GM18868 (cell line): Measurements from ENCODE around the gene KCNK17.

Experiments used
- ATAC-seq: cut with Tn5 transposase; IDR thresholded peaks from one replicate; pipeline ENCODE4 v1.9.1; 2021; ENCODE audit warnings: mild to moderate bottlenecking, moderate library complexity; ENCODE audit not compliant: unreplicated experiment

KCNK17 gene

GRCh38 chr6:39274471-39274870, 39.7 kb downstream of the KCNK17 start:
- ATAC-seq, result no peak

- ATAC-seq, result no peak
These were observed 40.8 kb downstream of the KCNK17 start for GRCh38 chr6:39273406-39273821.

GRCh38 chr6:39269961-39270360, 44.3 kb downstream of the KCNK17 start:
- ATAC-seq, result no peak

DNA sequence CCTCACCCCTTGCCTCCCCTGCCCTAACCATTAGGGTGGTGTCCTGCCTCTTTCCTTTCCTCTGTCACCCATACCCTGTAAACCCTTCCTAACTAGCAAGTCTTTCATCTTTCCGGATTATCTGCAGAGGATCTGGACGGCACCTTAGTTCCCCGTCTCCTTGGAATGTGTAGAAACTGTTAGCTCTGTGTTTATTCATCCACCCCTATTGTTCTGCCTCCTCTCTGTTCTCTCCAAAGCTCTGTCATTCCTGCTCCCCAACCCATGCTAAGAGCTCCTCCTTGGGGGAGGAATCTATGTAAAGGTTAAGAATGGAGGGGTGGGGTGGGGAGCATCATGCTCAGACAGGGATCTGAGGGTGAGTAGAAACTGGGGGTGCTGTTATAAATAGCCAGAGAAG, 45.5 kb downstream of the KCNK17 start:
- no peak for ATAC-seq

- ATAC-seq, result no peak
These were observed 46.0 kb downstream of the KCNK17 start for GRCh38 chr6:39268171-39268570.

- ATAC-seq, result no peak
These were observed 47.4 kb downstream of the KCNK17 start for GRCh38 chr6:39266782-39267355.

DNA sequence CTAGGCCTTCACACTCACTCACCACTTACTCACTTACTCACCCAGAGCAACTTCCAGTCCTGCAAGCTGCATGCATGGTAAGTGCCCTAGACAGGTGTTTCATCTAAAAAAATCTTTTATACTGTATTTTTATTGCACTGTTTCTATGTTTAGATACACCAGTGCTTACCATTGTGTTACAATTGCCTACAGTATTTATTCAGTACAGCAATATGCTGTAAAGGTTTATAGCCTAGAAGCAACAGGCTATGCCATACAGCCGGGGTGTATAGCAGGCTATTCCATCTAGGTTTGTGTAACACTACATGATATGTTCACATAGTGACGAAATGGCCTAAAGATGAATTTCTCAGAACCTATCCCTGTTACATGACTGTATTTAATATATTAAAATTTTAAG, 47.8 kb downstream of the KCNK17 start:
- no peak for ATAC-seq

DNA sequence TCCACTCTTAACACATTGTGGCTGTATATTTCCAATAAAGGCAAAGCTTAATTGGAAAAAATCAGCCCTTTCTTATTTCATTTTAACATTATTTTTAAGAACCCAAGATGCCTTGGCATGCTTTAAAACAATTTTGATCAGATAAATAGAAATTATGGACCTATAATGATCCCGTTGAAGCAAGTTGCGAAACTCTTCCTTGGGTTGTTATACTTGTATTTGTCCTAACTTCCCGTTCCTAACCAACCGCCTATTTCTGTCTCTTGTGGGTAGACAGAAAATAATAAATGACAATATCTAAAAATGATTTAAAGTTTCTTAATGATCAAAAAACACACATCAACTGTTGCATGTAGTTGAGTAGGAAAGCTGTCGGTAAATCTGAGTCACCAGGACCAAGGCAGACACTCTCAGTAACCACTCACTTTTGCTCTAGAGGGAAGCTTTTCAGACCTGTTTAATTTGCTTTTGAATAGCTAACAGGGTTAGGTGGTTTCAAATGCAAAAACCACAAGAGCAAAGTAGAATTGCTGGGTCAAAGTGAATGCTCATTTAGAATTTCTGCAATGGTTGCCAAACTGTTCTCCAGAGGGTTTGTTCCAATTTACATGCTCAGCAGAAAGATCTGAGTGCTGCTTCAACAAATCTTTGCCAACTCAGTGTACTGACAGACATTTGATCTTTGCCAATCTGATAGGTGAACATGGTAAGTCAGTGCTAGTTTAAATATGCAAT, 50.7 kb downstream of the KCNK17 start:
- no peak for ATAC-seq

DNA sequence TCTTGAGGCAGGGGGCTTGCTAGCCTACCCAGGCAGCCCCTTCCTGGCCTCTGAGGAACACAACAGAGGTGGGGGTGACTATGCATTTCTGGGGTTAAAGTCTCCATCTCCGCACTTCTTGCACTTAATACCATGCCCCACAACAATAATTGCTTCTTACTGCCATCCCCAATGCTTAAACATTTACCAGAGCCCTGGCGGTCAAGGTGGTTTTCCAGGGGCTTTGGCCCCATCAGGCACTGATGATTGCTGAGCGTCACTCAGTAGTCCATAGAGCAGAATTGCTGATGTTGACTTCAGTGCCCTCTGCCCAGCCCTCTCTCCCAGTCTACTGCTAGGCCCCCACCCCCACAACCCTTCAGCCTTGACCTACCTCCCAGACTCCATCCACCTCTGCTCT, 52.5 kb downstream of the KCNK17 start:
- no peak for ATAC-seq

DNA sequence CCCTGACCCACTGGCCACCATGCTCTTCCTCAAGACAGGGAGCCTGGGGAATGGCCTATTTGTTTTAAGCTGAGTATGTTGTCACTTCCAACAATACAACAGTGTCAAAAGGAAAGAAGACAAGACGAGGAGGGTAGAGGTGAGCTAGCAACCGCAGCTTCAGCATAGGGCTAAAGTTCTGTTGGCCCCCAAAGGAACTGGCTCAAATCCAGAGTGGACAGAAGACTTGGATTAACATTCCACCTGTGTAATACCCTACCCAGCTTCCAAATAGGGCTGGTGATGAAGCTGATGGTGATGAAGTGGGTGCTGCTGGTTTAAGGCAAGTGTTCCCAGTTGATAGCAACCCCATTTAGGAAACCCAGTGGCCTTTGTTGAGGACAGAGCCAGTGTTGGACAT, 53.3 kb downstream of the KCNK17 start:
- no peak for ATAC-seq

- no peak for ATAC-seq
These were observed 53.8 kb downstream of the KCNK17 start for GRCh38 chr6:39260456-39260855.

- ATAC-seq, result no peak
These were observed 57.8 kb downstream of the KCNK17 start for GRCh38 chr6:39256294-39256940.

GRCh38 chr6:39254999-39255535, 59.2 kb downstream of the KCNK17 start:
- ATAC-seq, result no peak

DNA sequence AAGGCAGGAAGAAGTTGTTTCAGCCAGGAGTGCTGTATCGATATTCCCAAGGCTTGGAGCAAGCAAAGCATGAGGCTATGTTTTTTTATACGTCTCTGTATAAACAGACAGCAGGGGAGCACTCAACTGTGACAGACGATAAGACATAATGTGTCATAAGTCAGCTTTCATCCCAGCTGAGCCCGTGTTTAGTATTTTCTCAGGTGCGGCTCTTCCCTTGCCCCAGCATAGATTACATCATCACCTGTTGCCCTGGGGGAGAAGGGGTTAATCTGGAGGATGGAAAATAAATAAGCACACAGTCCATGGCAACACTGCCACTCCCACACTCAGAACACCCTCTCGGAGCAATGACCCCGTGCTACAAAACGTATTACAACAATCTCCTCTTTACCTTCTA, 62.8 kb downstream of the KCNK17 start:
- no peak for ATAC-seq

DNA sequence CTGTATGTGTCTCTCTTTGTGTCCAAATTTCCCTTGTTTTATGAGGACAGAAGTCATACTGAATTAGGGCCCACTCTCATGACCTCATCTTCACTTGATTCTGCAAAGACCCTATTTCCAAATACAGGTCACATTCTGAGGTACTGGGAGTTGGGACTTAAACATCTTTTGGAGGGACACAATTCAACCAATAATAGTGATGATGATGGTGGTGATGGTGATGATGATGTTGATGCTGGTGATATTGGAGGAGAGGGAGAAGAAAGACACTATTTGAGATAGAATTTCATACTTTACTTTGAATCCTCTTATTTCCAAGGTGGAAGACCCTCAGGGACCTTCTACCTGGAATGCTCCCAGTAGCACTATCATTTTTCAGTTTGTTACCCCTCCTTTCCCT, 63.7 kb downstream of the KCNK17 start:
- ATAC-seq, result no peak

GRCh38 chr6:39249278-39249677, 64.9 kb downstream of the KCNK17 start:
- ATAC-seq, result no peak
